Activated T-helper 2 cell treated with anti-CD3 and anti-CD28 coated beads, Interferon-gamma antibody, Interleukin-2, Interleukin-4, amounts not matched to agents 10 μg/mL and 5 μg/mL and 100 μg/mL, durations not matched to agents 14 hours and 24 hours and 36 hours (primary cell): ENCODE data around the gene PGRMC2. TPM values are rescaled to one million over a fixed set of nuclear protein-coding genes. Genes with fewer than 3 reads are reported as not detected.
"Not testable (repeated sequence)": the region's sequence is repeated elsewhere in the genome, so short reads cannot be mapped to it uniquely, and the experiment has no call there.

Experiments
- DNase-seq: peaks from one replicate; pipeline ENCODE4 v3.0.0; 2021; ENCODE audit warnings: low spot score
- H3K27ac Mint-ChIP-seq: one replicate; pipeline ENCODE4 v1.8.0; 2021; ENCODE audit warnings: mixed read lengths
- H3K27me3 Mint-ChIP-seq: one replicate; pipeline ENCODE4 v1.8.0; 2021; ENCODE audit warnings: low read depth, mixed read lengths
- H3K36me3 Mint-ChIP-seq: one replicate; pipeline ENCODE4 v1.8.0; 2021; ENCODE audit warnings: low read depth, mixed read lengths
- H3K4me1 Mint-ChIP-seq: one replicate; pipeline ENCODE4 v1.8.0; 2021; ENCODE audit warnings: low read depth, mixed read lengths
- H3K4me3 Mint-ChIP-seq: one replicate; pipeline ENCODE4 v1.8.0; 2021; ENCODE audit warnings: low read depth, mild to moderate bottlenecking, moderate library complexity, mixed read lengths
- H3K9me3 Mint-ChIP-seq: one replicate; pipeline ENCODE4 v1.8.0; 2021; ENCODE audit warnings: mixed read lengths
- intact Hi-C: fragments of 100-400 bp; cut with micrococcal nuclease; formaldehyde crosslinking; loops from one replicate; pipeline ENCODE4 v1.15.1; 2023
- total RNA-seq: library from RNA; stranded (reverse); gene quantifications from 2 replicates; pipeline ENCODE4 v1.2.3, GENCODE V29; 2022

PGRMC2 gene
- total RNA-seq, 1 donor from 2014 or later: 45.0 TPM

DNA sequence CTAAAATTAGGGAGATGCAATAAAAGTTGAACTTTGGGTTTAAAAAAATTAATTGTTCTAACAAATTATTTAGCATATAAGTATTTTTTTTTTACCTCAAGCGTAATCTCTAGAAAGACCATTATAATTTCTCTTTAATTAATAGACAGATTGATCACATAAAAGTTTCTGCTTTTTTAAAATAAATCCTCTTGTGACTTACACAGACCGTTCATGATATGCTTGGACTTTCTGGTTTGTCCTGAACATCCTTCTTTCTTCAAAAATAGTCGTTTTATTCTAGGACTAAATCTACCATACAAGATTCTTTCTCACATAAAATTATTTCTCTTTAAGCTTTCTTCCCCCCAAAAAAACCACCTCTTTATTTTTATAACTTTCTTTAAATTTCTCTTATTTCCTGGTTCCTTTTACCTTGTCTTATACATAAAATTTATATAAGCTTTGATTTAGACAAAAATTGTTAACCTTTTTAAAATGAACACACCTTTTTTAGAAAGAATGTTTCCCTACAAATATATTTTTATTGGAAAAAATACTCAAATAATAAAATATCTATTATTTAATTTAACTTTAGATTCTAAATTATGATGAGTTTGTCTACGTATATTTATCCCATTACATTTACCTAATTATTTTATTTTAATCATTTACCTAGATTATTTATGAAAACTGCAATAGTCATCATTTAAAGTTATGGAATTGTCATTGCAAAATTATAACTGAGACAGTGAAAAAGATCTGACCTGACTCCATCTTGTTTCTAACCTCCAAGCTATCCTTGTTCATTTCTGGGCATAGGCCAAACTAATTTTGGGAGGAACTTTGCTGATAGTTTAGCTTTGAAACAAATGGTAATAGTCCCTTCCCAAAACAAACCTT lies 37.6 kb downstream of the PGRMC2 start:
- Mint-ChIP-seq H3K4me3 (no peak overlapping the region), H3K9me3 (peaks cover 22% of the 10 kb centered on the region), H3K27me3 (peaks cover 2% of the 10 kb centered on the region), H3K27ac (no peak overlapping the region), H3K36me3 (no peaks in the 10 kb centered on the region), H3K4me1 (no peaks in the 10 kb centered on the region)
- intact Hi-C loops: no loop called here
- DNase-seq: no peak

GRCh38 chr4:128247906-128248305 lies 39.7 kb downstream of the PGRMC2 start:
- H3K27ac Mint-ChIP-seq: no peak overlapping the region
- H3K9me3 Mint-ChIP-seq: peaks cover 22% of the 10 kb centered on the region
- no peak overlapping the region for H3K4me3 Mint-ChIP-seq
- intact Hi-C loops: no loop called here
- H3K36me3 Mint-ChIP-seq: no peaks in the 10 kb centered on the region
- no peaks in the 10 kb centered on the region for H3K4me1 Mint-ChIP-seq
- DNase-seq: no peak
- peaks cover 2% of the 10 kb centered on the region for H3K27me3 Mint-ChIP-seq

DNA sequence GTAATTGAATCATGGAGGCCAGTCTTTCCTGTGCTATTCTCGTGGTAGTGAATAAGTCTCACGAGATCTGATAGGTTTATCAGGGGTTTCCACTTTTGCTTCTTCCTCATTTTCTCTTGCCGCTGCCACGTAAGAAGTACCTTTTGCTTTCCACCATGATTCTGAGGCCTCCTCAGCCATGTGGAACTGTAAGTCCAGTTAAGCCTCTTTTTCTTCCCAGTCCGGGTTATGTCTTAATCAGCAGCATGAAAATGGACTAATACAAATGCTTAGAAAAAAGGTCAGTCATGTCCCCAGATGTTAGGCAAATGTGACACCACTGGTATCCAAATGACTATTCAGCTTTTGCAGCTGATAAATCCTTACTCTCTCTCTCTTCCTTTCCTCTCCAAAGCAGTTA lies 42.2 kb downstream of the PGRMC2 start:
- H3K27ac Mint-ChIP-seq, intact Hi-C loops, H3K4me3 Mint-ChIP-seq, H3K36me3 Mint-ChIP-seq, H3K4me1 Mint-ChIP-seq, DNase-seq, H3K27me3 Mint-ChIP-seq: not testable (repeated sequence)
- peaks cover 22% of the 10 kb centered on the region for H3K9me3 Mint-ChIP-seq

DNA sequence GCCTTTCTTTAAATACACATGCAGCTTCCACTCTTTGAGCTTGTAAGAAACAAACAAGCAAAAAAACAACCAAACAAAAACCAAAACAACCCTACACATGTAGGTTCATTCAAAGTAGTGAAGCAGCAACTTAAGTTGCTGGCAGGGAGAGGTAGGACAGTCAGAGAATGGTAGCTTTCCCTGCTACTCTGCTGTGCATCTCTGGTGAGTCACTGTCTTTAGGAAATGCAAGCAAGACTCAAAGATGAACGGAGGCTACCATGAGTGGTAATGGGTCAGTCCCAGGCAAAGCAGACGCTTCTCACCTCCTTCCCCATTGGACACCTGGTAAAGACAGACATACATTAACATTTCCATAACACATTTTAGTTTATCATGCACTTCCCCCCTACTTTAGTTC lies 43.2 kb downstream of the PGRMC2 start:
- intact Hi-C loops: no loop called here
- peaks cover 2% of the 10 kb centered on the region for H3K27me3 Mint-ChIP-seq

DNA sequence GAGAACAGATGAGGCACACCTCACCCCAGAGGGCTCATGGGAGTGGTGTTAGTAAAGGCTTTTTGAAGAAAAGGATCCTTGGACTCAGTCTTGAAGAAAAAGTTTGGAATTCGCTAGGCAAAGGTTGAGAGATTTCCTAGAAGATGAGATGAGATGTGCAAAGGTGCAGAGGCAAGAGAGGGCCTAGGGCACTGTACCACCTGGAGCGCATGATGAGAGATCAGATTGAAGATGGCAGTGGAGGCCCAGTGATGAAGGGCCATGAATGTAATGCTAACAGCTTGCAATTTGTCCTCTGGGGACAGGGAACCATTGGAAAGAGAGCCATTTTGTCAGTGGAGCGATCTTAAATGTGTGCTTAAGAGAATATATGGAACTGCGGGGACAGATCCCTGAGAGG lies 45.0 kb downstream of the PGRMC2 start:
- no peak overlapping the region for H3K4me3 Mint-ChIP-seq
- no peak overlapping the region for H3K27ac Mint-ChIP-seq
- H3K9me3 Mint-ChIP-seq: peaks cover 4% of the 10 kb centered on the region
- H3K36me3 Mint-ChIP-seq: no peaks in the 10 kb centered on the region
- H3K27me3 Mint-ChIP-seq: peaks cover 2% of the 10 kb centered on the region
- H3K4me1 Mint-ChIP-seq: no peaks in the 10 kb centered on the region
- no peak for DNase-seq
- intact Hi-C loops: no loop called here

More for the DNA sequence above, 43.2 kb downstream of the PGRMC2 start:
- Mint-ChIP-seq H3K27ac (no peak overlapping the region), H3K4me1 (no peaks in the 10 kb centered on the region), H3K9me3 (peaks cover 15% of the 10 kb centered on the region), H3K4me3 (no peak overlapping the region), H3K36me3 (no peaks in the 10 kb centered on the region)
- DNase-seq: no peak

GRCh38 chr4:128241981-128242380 lies 45.6 kb downstream of the PGRMC2 start:
- no peak for DNase-seq
- intact Hi-C loops: no loop called here
- H3K27me3 Mint-ChIP-seq: peaks cover 2% of the 10 kb centered on the region
- no peak overlapping the region for H3K27ac Mint-ChIP-seq
- H3K9me3 Mint-ChIP-seq: peaks cover 4% of the 10 kb centered on the region
- no peak overlapping the region for H3K4me3 Mint-ChIP-seq
- H3K4me1 Mint-ChIP-seq: no peaks in the 10 kb centered on the region
- no peaks in the 10 kb centered on the region for H3K36me3 Mint-ChIP-seq

DNA sequence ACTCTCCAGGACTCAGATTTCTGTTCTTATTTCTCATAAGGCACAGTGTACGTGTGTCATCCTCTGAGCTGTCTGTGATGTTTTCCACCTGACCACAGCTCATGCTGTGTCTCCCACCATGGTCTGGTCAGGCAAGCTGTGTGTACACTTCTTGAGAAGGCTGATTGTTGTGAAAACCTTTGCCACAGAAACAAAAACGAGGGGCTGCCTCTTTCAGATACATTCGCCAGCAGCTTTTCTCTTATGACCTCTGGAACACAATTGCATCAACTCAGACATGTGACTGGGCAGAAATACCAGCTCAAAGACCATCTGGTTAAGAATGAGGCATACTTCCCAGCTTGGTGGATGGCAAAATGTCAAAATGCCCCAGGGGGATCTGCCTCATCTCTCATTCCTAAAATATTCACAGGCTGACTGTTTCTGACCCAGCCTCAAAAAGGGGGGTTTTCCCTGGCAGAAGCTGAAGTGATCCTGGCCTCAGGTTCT lies 46.1 kb downstream of the PGRMC2 start:
- Mint-ChIP-seq H3K27ac (no peak overlapping the region), H3K4me3 (no peak overlapping the region), H3K27me3 (peaks cover 2% of the 10 kb centered on the region), H3K36me3 (no peaks in the 10 kb centered on the region), H3K4me1 (no peaks in the 10 kb centered on the region), H3K9me3 (peaks cover under 1% of the 10 kb centered on the region)
- intact Hi-C loops: no loop called here
- no peak for DNase-seq

- Mint-ChIP-seq H3K27me3 (peaks cover 2% of the 10 kb centered on the region), H3K4me3 (no peak overlapping the region), H3K27ac (no peak overlapping the region), H3K4me1 (no peaks in the 10 kb centered on the region), H3K36me3 (no peaks in the 10 kb centered on the region), H3K9me3 (no peaks in the 10 kb centered on the region)
- intact Hi-C loops: no loop called here
- DNase-seq: no peak
These were observed 46.6 kb downstream of the PGRMC2 start for GRCh38 chr4:128241019-128241418.

- Mint-ChIP-seq H3K36me3 (no peaks in the 10 kb centered on the region), H3K27me3 (no peaks in the 10 kb centered on the region), H3K4me3 (no peak overlapping the region), H3K9me3 (no peaks in the 10 kb centered on the region), H3K4me1 (no peaks in the 10 kb centered on the region), H3K27ac (no peak overlapping the region)
- no peak for DNase-seq
- intact Hi-C loops: no loop called here
These were observed 52.8 kb downstream of the PGRMC2 start for GRCh38 chr4:128234836-128235235.

GRCh38 chr4:128232719-128233118 lies 54.9 kb downstream of the PGRMC2 start:
- intact Hi-C loops: no loop called here
- Mint-ChIP-seq H3K36me3 (no peaks in the 10 kb centered on the region), H3K4me3 (no peak overlapping the region), H3K27ac (no peak overlapping the region), H3K27me3 (no peaks in the 10 kb centered on the region), H3K4me1 (no peaks in the 10 kb centered on the region), H3K9me3 (no peaks in the 10 kb centered on the region)
- no peak for DNase-seq

DNA sequence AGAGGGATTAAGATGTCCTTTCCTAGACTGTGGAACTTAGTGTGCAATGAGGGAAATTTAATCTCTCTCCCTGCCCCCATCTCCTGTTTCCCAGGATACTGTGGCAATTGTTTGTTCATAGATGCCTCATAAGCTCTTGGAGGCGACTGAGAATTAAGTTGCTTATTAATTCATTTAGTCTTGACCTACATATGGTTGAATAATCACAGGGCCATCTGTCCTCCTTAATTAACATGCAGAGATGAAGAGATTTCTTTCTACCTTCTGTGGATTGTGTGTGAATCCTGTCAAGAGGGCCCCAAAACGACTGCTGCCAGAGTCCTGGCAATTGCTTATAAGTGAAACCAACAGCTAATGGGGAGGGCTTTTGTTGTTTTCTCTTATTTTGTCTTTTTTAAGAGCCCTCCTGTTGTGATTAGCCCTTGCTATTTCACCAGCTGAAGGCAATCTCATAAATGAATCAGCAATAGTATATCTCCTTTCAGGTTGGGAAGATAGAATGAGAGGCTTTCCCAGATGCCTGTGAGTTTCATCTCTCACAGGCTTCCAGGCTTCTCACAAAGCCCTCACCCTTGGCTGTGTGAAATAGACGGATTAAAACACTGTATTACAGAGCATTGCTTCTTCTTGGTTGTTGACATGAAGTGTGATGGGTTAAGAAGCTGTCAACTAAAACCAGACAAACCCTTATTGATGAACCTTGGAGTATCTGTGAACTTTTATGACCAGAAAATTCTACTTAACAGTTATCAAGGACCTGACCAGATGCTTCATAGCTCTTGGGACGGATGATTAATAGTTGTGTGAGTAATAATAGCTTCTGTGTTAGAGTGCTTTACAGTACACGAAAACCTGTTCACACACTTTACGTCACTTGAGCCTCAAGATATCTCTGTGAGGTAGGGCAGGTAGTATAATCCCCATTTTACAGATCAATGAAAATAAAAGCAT lies 58.5 kb downstream of the PGRMC2 start:
- peaks cover 4% of the 10 kb centered on the region for H3K27me3 Mint-ChIP-seq
- no peaks in the 10 kb centered on the region for H3K9me3 Mint-ChIP-seq
- no peaks in the 10 kb centered on the region for H3K36me3 Mint-ChIP-seq
- intact Hi-C loops: no loop called here
- no peak overlapping the region for H3K4me3 Mint-ChIP-seq
- H3K4me1 Mint-ChIP-seq: no peaks in the 10 kb centered on the region
- DNase-seq: no peak
- no peak overlapping the region for H3K27ac Mint-ChIP-seq

- Mint-ChIP-seq H3K4me3 (no peak overlapping the region), H3K4me1 (no peaks in the 10 kb centered on the region), H3K27ac (no peak overlapping the region), H3K9me3 (no peaks in the 10 kb centered on the region), H3K27me3 (peaks cover 4% of the 10 kb centered on the region), H3K36me3 (no peaks in the 10 kb centered on the region)
- DNase-seq: no peak
- intact Hi-C loops: no loop called here
These were observed 59.5 kb downstream of the PGRMC2 start for GRCh38 chr4:128227991-128228571.
